Tibial nerve (tissue), 4 donors: Measurements from ENCODE around the gene GGACT. TPM values are rescaled to one million over a fixed set of nuclear protein-coding genes. Genes with fewer than 3 reads are reported as not detected.

ENCODE experiments used
- DNase-seq, 2 donors: peaks; one replicate each; pipeline ENCODE4 v3.0.0-alpha.2; 2019; ENCODE audit warnings: low spot score in 2 of 2
- H3K27ac ChIP-seq, 4 donors: fragments of 200-600 bp; sonication (generic) in 3 of 4; one replicate each; pipeline ENCODE4 v1.5.1; 2017 to 2019; ENCODE audit warnings: mild to moderate bottlenecking in 1 of 4
- H3K27me3 ChIP-seq, 2 donors: fragments of 200-600 bp; sonication (generic) in 1 of 2; one replicate each; pipeline versions ENCODE4 v1.5.1 to v1.6.0; 2017 to 2019
- H3K36me3 ChIP-seq, 3 donors: fragments of 200-600 bp; sonication (generic); one replicate each; pipeline ENCODE4 v1.5.1; 2018 to 2019
- H3K4me1 ChIP-seq, 4 donors: fragments of 200-600 bp; sonication (generic) in 3 of 4; one replicate each; pipeline ENCODE4 v1.5.1; 2017 to 2019
- H3K4me3 ChIP-seq, 4 donors: fragments of 200-600 bp; sonication (generic) in 3 of 4; one replicate each; pipeline ENCODE4 v1.5.1; 2017 to 2019; ENCODE audit warnings: mild to moderate bottlenecking in 1 of 4, moderate library complexity in 1 of 4
- H3K9me3 ChIP-seq, 4 donors: fragments of 200-600 bp; sonication (generic) in 3 of 4; one replicate each; pipeline ENCODE4 v1.5.1; 2017 to 2019
- EP300 ChIP-seq, 2 donors: sonication (generic); formaldehyde crosslinking; IDR thresholded peaks; one replicate each; pipeline ENCODE4 v1.6.1; 2017; ENCODE audit warnings: antibody characterized with exemption in 2 of 2, mild to moderate bottlenecking in 1 of 2
- POLR2A ChIP-seq, 2 donors: fragments of 450-650 bp; IDR thresholded peaks; one replicate each; pipeline ENCODE4 v1.6.1; 2017; ENCODE audit warnings: antibody characterized with exemption in 2 of 2, mild to moderate bottlenecking in 2 of 2, moderate library complexity in 2 of 2
- WGBS, 2 donors: methylation state at CpG; one replicate each; pipeline ENCODE4 v1.1.5; 2018; 5-methylcytosine and 5-hydroxymethylcytosine counted together
- total RNA-seq, 4 donors: library from RNA; depleted of rRNA; stranded (reverse); fragments of >200 nt; gene quantifications; one replicate each; pipeline ENCODE4 v1.1.0, GENCODE V29; 2016
- TF ChIP-seq, protein P1 (sequence below), 5 experiments: fragments of 200-600 bp in 3 of 5; fragments of 450-650 bp in 2 of 5; sonication (generic) in 3 of 5; IDR thresholded peaks; one replicate each; pipeline ENCODE4 v1.5.1; 2016 to 2019; ENCODE audit warnings: antibody characterized with exemption in 5 of 5, mild to moderate bottlenecking in 3 of 5, moderate library complexity in 2 of 5

The GGACT gene
- total RNA-seq, 4 donors from 2014 or later = 2.4 to 5.2 (median 3.9) TPM

DNA sequence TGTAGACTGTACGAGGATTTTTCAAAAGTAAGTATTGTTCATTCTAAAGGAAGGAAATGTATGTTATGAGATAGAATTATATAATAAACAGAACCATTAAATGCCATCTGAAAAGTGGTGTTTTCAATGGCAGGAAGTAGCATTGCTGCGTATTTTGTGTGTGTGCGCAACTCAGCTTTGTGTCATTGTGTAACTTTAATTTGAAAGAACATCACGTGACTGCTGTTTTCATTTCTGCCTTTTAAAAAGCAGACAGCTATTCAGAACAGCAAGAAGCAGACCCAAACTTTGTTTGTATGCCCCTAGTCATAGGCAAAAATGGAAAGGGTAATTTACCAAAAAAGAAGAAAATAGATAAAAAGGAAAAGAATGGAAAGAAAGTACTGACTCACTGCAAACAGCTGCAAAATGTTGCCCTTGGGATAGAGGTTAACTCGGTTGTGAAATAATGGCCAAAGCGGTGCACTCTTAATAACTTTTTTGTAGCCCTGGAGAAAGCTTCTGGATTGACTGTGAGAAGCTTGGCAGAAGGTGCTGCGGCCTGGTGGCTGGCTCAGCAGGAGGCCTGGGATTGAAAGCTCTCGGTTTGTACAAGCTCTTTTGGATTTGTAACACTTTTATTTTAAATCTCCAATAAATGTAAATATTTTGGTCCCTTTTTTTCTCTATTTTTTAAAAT is 97.3 kb downstream of the GGACT start:
- Histone ChIP-seq H3K36me3 (no peaks in the 10 kb centered on the region), H3K4me3 (no peak overlapping the region), H3K27ac (peak overlapping the region in 2 of 4 donors; percentile 12 to 47), H3K27me3 (no peaks in the 10 kb centered on the region), H3K9me3 (no peaks in the 10 kb centered on the region), H3K4me1 (peaks cover 0 to 19% (median 7%) of the 10 kb centered on the region in 4 donors)
- peak in 1 of 2 donors; percentile 75 for TF ChIP-seq EP300 (IDR thresholded peaks at IDR 0.05)
- TF ChIP-seq, protein P1, sequence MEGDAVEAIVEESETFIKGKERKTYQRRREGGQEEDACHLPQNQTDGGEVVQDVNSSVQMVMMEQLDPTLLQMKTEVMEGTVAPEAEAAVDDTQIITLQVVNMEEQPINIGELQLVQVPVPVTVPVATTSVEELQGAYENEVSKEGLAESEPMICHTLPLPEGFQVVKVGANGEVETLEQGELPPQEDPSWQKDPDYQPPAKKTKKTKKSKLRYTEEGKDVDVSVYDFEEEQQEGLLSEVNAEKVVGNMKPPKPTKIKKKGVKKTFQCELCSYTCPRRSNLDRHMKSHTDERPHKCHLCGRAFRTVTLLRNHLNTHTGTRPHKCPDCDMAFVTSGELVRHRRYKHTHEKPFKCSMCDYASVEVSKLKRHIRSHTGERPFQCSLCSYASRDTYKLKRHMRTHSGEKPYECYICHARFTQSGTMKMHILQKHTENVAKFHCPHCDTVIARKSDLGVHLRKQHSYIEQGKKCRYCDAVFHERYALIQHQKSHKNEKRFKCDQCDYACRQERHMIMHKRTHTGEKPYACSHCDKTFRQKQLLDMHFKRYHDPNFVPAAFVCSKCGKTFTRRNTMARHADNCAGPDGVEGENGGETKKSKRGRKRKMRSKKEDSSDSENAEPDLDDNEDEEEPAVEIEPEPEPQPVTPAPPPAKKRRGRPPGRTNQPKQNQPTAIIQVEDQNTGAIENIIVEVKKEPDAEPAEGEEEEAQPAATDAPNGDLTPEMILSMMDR (IDR thresholded peaks at IDR 0.05) = peak in 1 of 5 experiments; percentile 10
- TF ChIP-seq POLR2A (IDR thresholded peaks at IDR 0.05) = no peak
- WGBS, 2 donors = 36% methylated on average over 8 of the region's 8 CpGs
- DNase-seq = peak; percentile 20 to 69

DNA sequence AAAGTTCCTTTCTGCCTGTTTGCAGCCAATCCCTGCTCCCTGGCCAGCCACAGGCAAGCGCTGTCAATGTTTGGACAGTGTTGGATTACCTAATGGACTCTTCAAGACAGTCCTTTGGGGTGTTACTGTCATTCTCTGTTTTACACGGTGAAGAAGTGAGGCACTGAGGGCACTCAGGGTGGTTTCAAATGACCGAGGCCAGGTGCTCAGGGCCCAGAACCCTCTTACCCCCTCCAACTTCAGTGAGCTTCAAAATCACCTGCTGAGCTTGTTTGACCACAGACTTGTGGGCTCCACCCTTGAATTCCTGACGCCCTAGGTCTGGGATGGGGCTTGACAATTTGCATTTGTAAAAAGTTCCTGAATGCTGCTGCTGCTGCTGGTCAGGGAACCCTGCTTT is 97.9 kb downstream of the GGACT start:
- peak overlapping the region in 2 of 4 donors; percentile 47 to 48 for H3K27ac ChIP-seq
- no peaks in the 10 kb centered on the region for H3K9me3 ChIP-seq
- H3K4me3 ChIP-seq = no peak overlapping the region
- 62 to 71% methylated on average over 4 of the region's 4 CpGs for WGBS, 2 donors
- no peaks in the 10 kb centered on the region for H3K36me3 ChIP-seq
- H3K27me3 ChIP-seq = no peaks in the 10 kb centered on the region
- H3K4me1 ChIP-seq = peaks cover 0 to 19% (median 7%) of the 10 kb centered on the region in 4 donors
- TF ChIP-seq EP300 (IDR thresholded peaks at IDR 0.05) = no peak
- DNase-seq = no peak

DNA sequence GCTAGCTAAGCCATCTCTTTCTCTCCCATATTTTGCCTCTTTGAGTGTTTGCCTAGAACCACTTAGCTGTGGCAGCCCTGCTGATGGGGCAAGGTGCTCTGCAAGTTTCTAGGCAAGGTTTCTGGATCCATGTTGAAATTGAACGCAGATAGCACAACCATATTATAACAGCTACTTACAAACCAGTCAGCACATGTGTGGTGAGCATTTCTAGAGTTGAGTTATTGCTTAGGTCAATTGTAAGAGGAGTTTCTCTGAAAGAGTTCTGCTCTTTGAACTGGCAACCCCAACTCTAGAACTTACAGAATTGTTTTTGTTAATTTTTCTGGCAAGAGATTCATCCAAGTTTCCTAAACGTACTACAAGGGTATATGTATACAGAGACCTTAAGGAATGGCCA is 103.3 kb downstream of the GGACT start:
- H3K27me3 ChIP-seq = no peaks in the 10 kb centered on the region
- WGBS, 2 donors = 75 to 82% methylated on average over 2 of the region's 2 CpGs
- H3K4me1 ChIP-seq = peaks cover 0 to 12% (median 1%) of the 10 kb centered on the region in 4 donors
- no peaks in the 10 kb centered on the region for H3K36me3 ChIP-seq
- H3K4me3 ChIP-seq = no peak overlapping the region
- no peak for TF ChIP-seq EP300 (IDR thresholded peaks at IDR 0.05)
- TF ChIP-seq, protein P1 (IDR thresholded peaks at IDR 0.05) = no peak
- TF ChIP-seq POLR2A (IDR thresholded peaks at IDR 0.05) = no peak
- H3K9me3 ChIP-seq = no peaks in the 10 kb centered on the region
- no peak overlapping the region for H3K27ac ChIP-seq
- DNase-seq = no peak

DNA sequence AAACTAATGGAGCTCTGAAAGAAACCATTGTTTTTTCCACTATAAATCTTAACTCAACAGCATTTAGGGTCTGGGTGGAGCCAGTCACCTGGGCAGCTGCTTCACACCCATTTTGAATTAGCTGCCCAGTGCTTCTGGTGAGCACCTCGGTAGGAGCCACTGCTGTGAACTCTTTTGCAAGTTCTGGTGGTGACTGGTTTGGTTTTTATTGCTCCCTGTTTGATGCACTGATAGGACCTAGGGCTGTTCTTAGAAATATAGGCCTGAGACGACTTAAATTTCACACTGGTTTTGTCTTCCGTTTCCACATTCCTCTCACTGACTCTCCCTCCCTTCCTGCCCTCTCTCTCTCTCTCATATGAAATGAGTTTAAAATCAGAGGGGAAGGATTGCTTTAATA is 103.9 kb downstream of the GGACT start:
- TF ChIP-seq EP300 (IDR thresholded peaks at IDR 0.05) (no peak), POLR2A (IDR thresholded peaks at IDR 0.05) (no peak)
- TF ChIP-seq, protein P1 (IDR thresholded peaks at IDR 0.05) = no peak
- Histone ChIP-seq H3K27me3 (no peaks in the 10 kb centered on the region), H3K36me3 (no peaks in the 10 kb centered on the region), H3K4me3 (no peak overlapping the region), H3K27ac (no peak overlapping the region), H3K4me1 (peaks cover 0 to 7% (median 0%) of the 10 kb centered on the region in 4 donors), H3K9me3 (no peaks in the 10 kb centered on the region)
- 62 to 73% methylated on average over 3 of the region's 3 CpGs for WGBS, 2 donors
- no peak for DNase-seq

DNA sequence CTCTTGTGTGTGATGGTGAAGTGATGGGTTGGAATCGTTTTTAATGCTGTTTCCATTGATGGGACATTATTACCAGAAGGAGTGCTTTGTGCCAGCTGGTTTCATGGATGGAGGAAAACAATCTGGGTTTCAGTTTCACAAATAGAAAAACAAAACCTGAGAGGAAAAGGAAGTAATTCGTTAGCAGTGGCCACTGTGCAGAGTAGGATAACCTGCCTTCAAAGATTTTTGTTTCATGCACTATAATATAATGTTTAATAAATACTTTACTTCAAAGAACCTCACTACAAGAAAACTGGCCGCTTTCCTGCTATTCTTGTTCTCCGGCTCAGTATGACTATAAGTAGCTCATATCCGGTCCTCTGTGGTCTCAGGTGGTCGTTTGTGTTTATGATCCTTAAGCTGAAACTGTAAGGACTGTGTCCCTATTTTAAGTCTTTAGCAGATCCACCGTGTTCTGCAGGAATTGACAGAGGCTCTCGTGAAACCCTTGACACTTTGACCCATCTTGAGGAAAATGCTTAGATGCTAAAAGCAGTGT is 104.7 kb downstream of the GGACT start:
- 56 to 60% methylated on average over 8 of the region's 8 CpGs for WGBS, 2 donors
- Histone ChIP-seq H3K9me3 (no peaks in the 10 kb centered on the region), H3K4me1 (peaks cover 0 to 7% (median 0%) of the 10 kb centered on the region in 4 donors), H3K36me3 (no peaks in the 10 kb centered on the region), H3K27me3 (no peaks in the 10 kb centered on the region), H3K4me3 (no peak overlapping the region), H3K27ac (no peak overlapping the region)
- TF ChIP-seq POLR2A (IDR thresholded peaks at IDR 0.05) (no peak), EP300 (IDR thresholded peaks at IDR 0.05) (no peak)
- TF ChIP-seq, protein P1 (IDR thresholded peaks at IDR 0.05) = no peak
- DNase-seq = no peak
